ENCODE measurements around the gene CRCP. TPM values are rescaled to one million over a fixed set of nuclear protein-coding genes. Genes with fewer than 3 reads are reported as not detected.

The CRCP gene
- total and polyA plus RNA-seq, 2 of the 13 experiments (the other 11 are each of a cell fraction or from before 2014, with no cell fraction given): 22.7 to 31.0 TPM

- TF ChIP-seq CCDC6 (CRISPR knock-in tag; IDR thresholded peaks at IDR 0.05) (no peak), AGO2 (optimal IDR thresholded peaks at IDR 0.05; ENCODE audit: low read depth, low read length) (no peak), ZNF232 (CRISPR knock-in tag; IDR thresholded peaks at IDR 0.05; ENCODE audit: borderline replicate concordance) (0 out of 2 replicates have a peak, but pooled peaks have one; percentile 48), HCFC1 (IDR thresholded peaks at IDR 0.05; ENCODE audit: low read depth, low read length) (no peak), SNAPC2 (CRISPR knock-in tag; IDR thresholded peaks at IDR 0.05) (no peak), REXO4 (CRISPR knock-in tag; IDR thresholded peaks at IDR 0.05; ENCODE audit: borderline replicate concordance) (no peak), ZFP90 (CRISPR knock-in tag; IDR thresholded peaks at IDR 0.05; ENCODE audit: borderline replicate concordance) (no peak), FOXM1 (CRISPR knock-in tag; IDR thresholded peaks at IDR 0.05) (no peak), SMAD3 (CRISPR knock-in tag; IDR thresholded peaks at IDR 0.05) (peak; percentile 65; the same call in 1 of the 2 replicates), ZNF224 (CRISPR knock-in tag; IDR thresholded peaks at IDR 0.05) (no peak), ZNF101 (CRISPR knock-in tag; IDR thresholded peaks at IDR 0.05; ENCODE audit: borderline replicate concordance, low read depth) (no peak), ZFAT (CRISPR knock-in tag; conservative IDR thresholded peaks at IDR 0.05) (no peak), PHB2 (IDR thresholded peaks at IDR 0.05; ENCODE audit: partially characterized antibody) (no peak), FOXO4 (CRISPR knock-in tag; conservative IDR thresholded peaks at IDR 0.05) (no peak), MEIS2 (CRISPR knock-in tag; IDR thresholded peaks at IDR 0.05) (peak; percentile 78; the same call in 1 of the 2 replicates), ZMAT3 (CRISPR knock-in tag; conservative IDR thresholded peaks at IDR 0.05) (peak; percentile 84; the same call in 1 of the 2 replicates), ZBTB8A (CRISPR knock-in tag; IDR thresholded peaks at IDR 0.05; ENCODE audit: borderline replicate concordance, low read depth) (no peak), ZNF460 (CRISPR knock-in tag; IDR thresholded peaks at IDR 0.05; ENCODE audit: borderline replicate concordance) (no peak), TOPORS (CRISPR knock-in tag; IDR thresholded peaks at IDR 0.05) (no peak), SP4 (CRISPR knock-in tag; IDR thresholded peaks at IDR 0.05) (no peak)
- TF ChIP-seq, protein P1, sequence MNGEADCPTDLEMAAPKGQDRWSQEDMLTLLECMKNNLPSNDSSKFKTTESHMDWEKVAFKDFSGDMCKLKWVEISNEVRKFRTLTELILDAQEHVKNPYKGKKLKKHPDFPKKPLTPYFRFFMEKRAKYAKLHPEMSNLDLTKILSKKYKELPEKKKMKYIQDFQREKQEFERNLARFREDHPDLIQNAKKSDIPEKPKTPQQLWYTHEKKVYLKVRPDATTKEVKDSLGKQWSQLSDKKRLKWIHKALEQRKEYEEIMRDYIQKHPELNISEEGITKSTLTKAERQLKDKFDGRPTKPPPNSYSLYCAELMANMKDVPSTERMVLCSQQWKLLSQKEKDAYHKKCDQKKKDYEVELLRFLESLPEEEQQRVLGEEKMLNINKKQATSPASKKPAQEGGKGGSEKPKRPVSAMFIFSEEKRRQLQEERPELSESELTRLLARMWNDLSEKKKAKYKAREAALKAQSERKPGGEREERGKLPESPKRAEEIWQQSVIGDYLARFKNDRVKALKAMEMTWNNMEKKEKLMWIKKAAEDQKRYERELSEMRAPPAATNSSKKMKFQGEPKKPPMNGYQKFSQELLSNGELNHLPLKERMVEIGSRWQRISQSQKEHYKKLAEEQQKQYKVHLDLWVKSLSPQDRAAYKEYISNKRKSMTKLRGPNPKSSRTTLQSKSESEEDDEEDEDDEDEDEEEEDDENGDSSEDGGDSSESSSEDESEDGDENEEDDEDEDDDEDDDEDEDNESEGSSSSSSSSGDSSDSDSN (CRISPR knock-in tag; IDR thresholded peaks at IDR 0.05): no peak
- TF ChIP-seq, protein P2, sequence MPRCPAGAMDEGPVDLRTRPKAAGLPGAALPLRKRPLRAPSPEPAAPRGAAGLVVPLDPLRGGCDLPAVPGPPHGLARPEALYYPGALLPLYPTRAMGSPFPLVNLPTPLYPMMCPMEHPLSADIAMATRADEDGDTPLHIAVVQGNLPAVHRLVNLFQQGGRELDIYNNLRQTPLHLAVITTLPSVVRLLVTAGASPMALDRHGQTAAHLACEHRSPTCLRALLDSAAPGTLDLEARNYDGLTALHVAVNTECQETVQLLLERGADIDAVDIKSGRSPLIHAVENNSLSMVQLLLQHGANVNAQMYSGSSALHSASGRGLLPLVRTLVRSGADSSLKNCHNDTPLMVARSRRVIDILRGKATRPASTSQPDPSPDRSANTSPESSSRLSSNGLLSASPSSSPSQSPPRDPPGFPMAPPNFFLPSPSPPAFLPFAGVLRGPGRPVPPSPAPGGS (CRISPR knock-in tag; IDR thresholded peaks at IDR 0.05): no peak
- TF ChIP-seq, protein P3, sequence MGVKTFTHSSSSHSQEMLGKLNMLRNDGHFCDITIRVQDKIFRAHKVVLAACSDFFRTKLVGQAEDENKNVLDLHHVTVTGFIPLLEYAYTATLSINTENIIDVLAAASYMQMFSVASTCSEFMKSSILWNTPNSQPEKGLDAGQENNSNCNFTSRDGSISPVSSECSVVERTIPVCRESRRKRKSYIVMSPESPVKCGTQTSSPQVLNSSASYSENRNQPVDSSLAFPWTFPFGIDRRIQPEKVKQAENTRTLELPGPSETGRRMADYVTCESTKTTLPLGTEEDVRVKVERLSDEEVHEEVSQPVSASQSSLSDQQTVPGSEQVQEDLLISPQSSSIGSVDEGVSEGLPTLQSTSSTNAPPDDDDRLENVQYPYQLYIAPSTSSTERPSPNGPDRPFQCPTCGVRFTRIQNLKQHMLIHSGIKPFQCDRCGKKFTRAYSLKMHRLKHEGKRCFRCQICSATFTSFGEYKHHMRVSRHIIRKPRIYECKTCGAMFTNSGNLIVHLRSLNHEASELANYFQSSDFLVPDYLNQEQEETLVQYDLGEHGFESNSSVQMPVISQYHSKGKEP (CRISPR knock-in tag; IDR thresholded peaks at IDR 0.05): no peak
- TF ChIP-seq, protein P4, sequence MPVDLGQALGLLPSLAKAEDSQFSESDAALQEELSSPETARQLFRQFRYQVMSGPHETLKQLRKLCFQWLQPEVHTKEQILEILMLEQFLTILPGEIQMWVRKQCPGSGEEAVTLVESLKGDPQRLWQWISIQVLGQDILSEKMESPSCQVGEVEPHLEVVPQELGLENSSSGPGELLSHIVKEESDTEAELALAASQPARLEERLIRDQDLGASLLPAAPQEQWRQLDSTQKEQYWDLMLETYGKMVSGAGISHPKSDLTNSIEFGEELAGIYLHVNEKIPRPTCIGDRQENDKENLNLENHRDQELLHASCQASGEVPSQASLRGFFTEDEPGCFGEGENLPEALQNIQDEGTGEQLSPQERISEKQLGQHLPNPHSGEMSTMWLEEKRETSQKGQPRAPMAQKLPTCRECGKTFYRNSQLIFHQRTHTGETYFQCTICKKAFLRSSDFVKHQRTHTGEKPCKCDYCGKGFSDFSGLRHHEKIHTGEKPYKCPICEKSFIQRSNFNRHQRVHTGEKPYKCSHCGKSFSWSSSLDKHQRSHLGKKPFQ (CRISPR knock-in tag; IDR thresholded peaks at IDR 0.05; ENCODE audit: insufficient replicate concordance): no peak
Measured at GRCh38 chr7:66142996-66143395, 28.3 kb downstream of the CRCP start (continued).

Data from HepG2 (cell line).